Effector memory CD4-positive, alpha-beta T cell (primary cell): Measurements from ENCODE around the gene PANX2.

Source experiments
- DNase-seq, 3 donors: peaks; one replicate each; pipeline ENCODE4 v3.0.0-alpha.2; 2020
- H3K27ac ChIP-seq: 2 replicates; pipeline ENCODE4 v1.7.0; 2013; ENCODE audit warnings: mild to moderate bottlenecking, low read length, moderate library complexity; ENCODE audit not compliant: insufficient read depth, poor library complexity, severe bottlenecking
- H3K27me3 ChIP-seq: replicated peaks from 2 replicates; pipeline ENCODE4 v1.7.0; 2013; ENCODE audit warnings: mild to moderate bottlenecking, low read length; ENCODE audit not compliant: insufficient read depth, control insufficient read depth, poor library complexity, severe bottlenecking
- H3K36me3 ChIP-seq: 2 replicates; pipeline ENCODE4 v1.7.0; 2013; ENCODE audit warnings: mild to moderate bottlenecking, low read length, moderate library complexity; ENCODE audit not compliant: control insufficient read depth, insufficient read depth
- H3K4me1 ChIP-seq: 2 replicates; pipeline ENCODE4 v1.7.0; 2013; ENCODE audit warnings: low read length, mild to moderate bottlenecking; ENCODE audit not compliant: control insufficient read depth, insufficient read depth, poor library complexity, severe bottlenecking
- H3K4me3 ChIP-seq: 2 replicates; pipeline ENCODE4 v1.7.0; 2013; ENCODE audit warnings: low read length, low read depth, mild to moderate bottlenecking; ENCODE audit not compliant: insufficient read depth, poor library complexity, severe bottlenecking
- H3K9me3 ChIP-seq: 2 replicates; pipeline ENCODE4 v1.7.0; 2013; ENCODE audit warnings: mild to moderate bottlenecking, low read length, moderate library complexity; ENCODE audit not compliant: control insufficient read depth

PANX2 gene

DNA sequence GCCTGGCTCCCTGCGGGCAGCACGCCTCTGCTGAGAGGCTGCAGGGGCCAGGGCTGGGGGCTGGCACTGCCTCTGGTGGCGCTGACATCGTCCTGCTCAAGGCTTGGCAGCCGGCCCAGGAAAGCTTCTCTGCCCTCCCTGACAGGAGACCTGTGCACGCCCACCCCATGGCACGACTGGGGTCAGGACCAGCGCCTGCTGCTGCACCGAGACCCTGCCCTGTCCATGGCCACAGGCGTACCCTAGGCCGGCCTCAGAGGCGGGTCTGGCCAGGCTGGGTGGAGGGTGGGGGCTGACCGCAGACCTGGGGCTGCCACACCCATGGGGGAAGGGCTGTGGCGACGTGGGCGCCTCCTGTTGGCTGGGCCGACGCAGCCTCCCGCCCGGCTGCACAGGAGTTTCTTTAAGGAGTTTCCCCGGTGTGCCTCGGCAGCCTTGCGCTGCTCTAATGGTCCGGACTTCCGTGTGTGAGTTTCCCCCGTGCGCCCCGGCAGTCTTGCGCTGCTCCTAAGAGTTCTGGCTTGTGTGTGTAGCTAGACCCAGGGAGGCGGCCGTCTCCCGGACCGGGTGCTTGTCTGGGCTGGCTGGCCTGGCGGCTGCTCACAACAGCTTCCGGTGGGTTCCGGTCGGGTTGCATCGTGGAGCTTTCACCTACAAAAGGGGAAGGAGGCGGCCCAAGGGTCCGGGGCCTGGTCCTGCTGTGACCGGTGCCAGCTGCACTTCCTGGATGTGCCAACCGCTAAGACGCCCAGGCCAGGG lies 19.8 kb downstream of the PANX2 start:
- Histone ChIP-seq H3K9me3 (no peaks in the 10 kb centered on the region), H3K4me3 (peak overlapping the region; percentile 68), H3K27me3 (no peaks in the 10 kb centered on the region), H3K4me1 (peaks cover 67% of the 10 kb centered on the region), H3K27ac (peak overlapping the region; percentile 96), H3K36me3 (peaks cover 19% of the 10 kb centered on the region)
- DNase-seq, result peak; percentile 73 to 76 (median 75)

DNA sequence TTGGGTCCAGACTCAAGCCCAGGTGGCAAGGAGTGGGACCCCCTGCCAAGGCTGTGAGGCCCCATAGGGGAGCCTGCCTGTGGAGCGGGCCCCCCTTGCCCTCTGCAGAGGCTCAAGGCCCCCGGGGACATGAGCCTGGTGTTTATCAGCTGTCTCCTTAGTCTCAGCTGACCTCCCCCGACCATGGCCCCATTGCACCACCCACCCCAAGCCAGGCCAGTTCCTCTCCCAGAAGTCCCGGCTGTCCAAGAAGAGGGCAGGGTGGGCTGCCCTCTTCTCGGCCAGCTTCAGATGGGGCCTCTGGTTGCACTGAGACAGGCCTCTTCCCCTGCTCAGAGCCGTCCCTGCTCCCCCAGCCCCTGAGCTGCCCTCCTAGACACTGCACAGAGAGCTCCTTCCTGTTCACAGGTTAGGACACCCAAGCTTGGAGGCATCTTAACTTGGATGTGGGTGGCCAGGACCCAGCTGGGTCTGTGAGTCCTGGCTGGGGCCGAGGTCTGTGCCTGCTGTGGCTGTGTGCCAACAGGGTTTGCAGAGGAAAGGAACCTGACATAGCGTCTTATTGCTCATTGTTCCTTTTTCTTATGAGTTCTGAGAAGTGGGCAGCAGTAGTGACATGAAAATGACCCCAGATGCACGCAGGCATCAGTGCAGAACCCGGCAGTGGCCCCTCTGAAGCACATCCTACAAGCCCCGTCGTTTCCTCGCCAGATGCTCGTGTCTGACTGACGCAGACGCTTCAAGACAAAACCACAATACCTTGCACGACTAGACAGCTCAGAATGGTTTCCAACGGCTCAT lies 20.6 kb downstream of the PANX2 start:
- H3K4me3 ChIP-seq, result peak overlapping the region; percentile 68
- H3K27ac ChIP-seq, result peak overlapping the region; percentile 96
- no peaks in the 10 kb centered on the region for H3K27me3 ChIP-seq
- H3K9me3 ChIP-seq, result no peaks in the 10 kb centered on the region
- H3K4me1 ChIP-seq, result peaks cover 67% of the 10 kb centered on the region
- peak; percentile 71 to 80 (median 73) for DNase-seq
- H3K36me3 ChIP-seq, result peaks cover 23% of the 10 kb centered on the region

DNA sequence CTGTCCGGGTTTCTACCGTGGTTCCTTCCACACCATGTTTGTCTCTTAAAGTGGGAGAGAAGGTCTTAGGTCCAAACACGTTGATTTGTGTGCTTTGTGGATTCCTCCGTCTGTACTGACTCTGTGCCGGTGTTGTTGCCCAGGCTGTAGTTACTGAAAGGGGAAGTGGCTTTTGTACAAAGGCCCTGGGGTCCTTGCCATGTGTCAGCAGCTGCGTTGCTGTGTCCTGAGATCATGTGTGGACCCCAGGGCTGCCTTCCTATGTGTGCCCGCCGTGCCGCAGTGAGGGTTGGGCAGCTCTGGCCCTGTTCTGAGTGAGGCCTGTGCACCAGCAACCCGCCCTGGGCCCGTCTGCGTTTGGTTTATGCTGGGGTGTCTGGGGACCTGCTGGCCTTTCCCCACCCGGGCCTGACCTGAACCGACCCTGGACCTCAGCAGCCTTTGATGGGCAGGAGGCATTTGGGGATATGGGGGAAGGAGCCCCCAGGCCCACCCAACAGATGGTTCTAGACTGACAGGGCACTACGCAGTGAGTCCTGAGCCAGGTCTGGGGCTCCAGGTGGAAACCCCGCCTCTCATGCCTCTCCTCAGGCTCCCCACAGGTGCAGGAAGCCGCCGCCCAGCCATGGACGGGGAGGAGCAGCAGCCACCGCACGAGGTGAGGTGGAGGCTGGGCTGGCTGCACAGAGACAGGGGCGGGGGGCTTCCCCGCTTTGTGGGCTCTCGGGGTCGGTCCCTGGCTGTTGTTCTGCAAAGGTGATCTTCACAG lies 22.1 kb downstream of the PANX2 start:
- Histone ChIP-seq H3K4me3 (peak overlapping the region; percentile 68), H3K9me3 (no peaks in the 10 kb centered on the region), H3K4me1 (peaks cover 55% of the 10 kb centered on the region), H3K36me3 (peaks cover 33% of the 10 kb centered on the region), H3K27ac (peak overlapping the region; percentile 96), H3K27me3 (no peaks in the 10 kb centered on the region)
- DNase-seq, result peak in 1 of 3 donors; percentile 35

DNA sequence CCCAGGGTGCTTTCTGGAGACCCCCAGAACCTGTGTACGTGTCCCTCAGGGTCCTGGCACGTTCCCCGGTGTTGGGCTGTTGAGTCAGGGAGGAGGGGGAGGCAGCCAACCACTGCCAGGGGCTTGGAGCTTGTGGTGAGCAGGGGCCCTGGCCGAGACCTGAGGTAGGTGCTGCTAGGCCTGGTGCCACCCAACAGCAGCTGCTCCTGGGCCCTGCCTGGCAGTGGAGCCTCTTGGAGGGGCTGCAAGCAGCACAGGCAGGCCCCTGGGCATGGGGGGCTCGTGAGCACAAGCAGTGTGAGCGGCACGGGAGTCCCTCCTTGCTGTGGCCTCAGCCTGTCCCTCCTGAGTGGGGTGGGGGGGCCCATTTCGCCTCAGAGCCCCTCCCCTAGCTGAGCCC lies 23.1 kb downstream of the PANX2 start:
- H3K9me3 ChIP-seq, result no peaks in the 10 kb centered on the region
- no peaks in the 10 kb centered on the region for H3K27me3 ChIP-seq
- H3K36me3 ChIP-seq, result peaks cover 36% of the 10 kb centered on the region
- no peak for DNase-seq
- H3K27ac ChIP-seq, result peak overlapping the region; percentile 96
- H3K4me3 ChIP-seq, result no peak overlapping the region
- peaks cover 51% of the 10 kb centered on the region for H3K4me1 ChIP-seq

DNA sequence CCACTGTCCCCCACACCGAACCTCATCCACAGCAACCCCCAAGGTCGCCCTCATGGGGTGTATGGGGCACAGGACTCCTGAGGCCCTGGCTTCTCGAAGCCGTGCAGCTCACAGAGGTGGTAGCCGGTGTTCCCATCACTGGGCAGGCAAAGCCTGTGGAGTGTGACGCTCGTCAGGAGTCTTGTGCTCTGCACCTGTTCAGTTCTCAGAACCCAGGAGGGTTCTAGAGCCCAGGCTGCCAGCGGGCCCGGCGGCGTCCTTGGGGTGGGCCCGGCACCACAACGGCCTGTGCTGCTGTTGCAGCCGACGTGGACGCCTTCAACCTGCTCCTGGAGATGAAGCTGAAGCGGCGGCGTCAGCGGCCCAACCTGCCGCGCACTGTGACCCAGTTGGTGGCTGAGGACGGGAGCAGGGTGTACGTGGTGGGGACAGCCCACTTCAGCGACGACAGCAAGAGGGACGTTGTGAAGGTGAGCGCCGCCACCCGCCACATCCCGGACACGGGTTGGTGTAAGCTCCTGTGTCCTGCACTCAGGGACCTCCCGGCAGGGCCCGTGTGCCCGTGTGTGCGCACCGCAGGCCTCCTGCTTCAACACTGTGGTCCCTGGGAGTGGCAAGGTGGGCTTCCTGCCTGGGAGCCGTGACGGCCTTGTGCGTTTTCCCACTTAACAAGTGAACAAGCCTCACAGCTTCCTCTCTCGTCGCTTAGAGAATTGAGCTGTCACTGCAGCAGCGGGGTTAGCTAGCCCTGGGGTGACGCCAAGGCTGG lies 23.7 kb downstream of the PANX2 start:
- H3K27ac ChIP-seq, result peak overlapping the region; percentile 96
- peaks cover 41% of the 10 kb centered on the region for H3K36me3 ChIP-seq
- H3K27me3 ChIP-seq, result no peaks in the 10 kb centered on the region
- no peaks in the 10 kb centered on the region for H3K9me3 ChIP-seq
- DNase-seq, result no peak
- H3K4me1 ChIP-seq, result peaks cover 45% of the 10 kb centered on the region
- H3K4me3 ChIP-seq, result no peak overlapping the region

DNA sequence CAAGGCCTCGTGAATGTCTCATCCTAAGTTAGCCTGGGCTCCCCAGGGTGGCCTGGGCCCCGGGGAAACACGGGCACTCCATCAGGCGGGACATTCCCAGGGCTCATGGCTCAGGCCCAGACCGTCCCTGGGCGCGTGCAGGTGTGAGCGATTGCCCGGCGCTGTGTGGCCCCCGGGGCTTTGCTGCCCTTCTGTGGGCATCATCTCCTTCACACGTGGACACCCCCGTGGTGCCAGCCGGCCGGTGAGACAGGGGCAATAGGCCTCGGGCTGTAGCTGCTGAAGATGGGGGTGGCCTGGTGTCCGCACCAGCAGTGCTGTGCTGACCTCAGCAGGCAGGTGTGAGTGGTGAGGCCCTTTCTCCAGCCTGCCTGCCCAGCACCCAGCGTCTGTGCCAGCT lies 25.7 kb downstream of the PANX2 start:
- peaks cover 41% of the 10 kb centered on the region for H3K36me3 ChIP-seq
- H3K27me3 ChIP-seq, result no peaks in the 10 kb centered on the region
- no peak overlapping the region for H3K4me3 ChIP-seq
- H3K4me1 ChIP-seq, result peaks cover 36% of the 10 kb centered on the region
- no peaks in the 10 kb centered on the region for H3K9me3 ChIP-seq
- no peak overlapping the region for H3K27ac ChIP-seq
- no peak for DNase-seq

DNA sequence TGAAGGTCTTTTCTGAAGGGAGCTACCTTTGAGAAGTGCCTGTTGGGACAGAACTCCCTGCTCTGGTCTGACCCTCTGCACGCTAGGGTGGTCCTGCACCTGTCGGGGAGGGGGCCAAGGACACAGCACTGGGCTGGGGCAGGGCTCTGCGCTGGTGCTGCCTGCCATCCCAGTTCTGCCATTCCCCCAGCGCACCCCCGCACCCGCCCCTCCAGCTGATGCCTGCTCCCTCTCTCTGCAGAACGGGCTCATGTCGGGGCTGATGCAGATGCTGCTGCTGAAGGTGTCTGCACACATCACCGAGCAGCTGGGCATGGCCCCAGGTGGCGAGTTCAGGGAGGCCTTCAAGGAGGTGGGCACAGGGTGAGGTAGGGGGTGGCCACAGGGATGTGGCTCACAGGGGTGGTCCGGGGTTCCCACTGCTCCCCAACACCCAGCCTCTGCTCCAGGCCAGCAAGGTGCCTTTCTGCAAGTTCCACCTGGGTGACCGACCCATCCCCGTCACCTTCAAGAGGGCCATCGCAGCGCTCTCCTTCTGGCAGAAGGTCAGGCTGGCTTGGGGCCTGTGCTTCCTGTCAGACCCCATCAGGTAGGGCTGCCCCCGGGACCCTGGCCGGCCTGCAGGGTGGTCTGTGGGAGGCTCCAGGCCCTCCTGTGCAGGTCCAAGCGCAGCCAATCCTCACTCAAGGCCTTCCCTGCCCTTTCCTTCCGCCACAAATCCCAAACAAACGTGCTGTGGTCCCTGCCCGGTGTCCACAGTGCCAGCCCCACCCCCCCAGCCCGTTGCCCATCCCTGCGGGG lies 26.7 kb downstream of the PANX2 start:
- H3K27me3 ChIP-seq, result no peaks in the 10 kb centered on the region
- no peaks in the 10 kb centered on the region for H3K9me3 ChIP-seq
- DNase-seq, result no peak
- H3K27ac ChIP-seq, result no peak overlapping the region
- peaks cover 33% of the 10 kb centered on the region for H3K4me1 ChIP-seq
- peaks cover 41% of the 10 kb centered on the region for H3K36me3 ChIP-seq
- no peak overlapping the region for H3K4me3 ChIP-seq

DNA sequence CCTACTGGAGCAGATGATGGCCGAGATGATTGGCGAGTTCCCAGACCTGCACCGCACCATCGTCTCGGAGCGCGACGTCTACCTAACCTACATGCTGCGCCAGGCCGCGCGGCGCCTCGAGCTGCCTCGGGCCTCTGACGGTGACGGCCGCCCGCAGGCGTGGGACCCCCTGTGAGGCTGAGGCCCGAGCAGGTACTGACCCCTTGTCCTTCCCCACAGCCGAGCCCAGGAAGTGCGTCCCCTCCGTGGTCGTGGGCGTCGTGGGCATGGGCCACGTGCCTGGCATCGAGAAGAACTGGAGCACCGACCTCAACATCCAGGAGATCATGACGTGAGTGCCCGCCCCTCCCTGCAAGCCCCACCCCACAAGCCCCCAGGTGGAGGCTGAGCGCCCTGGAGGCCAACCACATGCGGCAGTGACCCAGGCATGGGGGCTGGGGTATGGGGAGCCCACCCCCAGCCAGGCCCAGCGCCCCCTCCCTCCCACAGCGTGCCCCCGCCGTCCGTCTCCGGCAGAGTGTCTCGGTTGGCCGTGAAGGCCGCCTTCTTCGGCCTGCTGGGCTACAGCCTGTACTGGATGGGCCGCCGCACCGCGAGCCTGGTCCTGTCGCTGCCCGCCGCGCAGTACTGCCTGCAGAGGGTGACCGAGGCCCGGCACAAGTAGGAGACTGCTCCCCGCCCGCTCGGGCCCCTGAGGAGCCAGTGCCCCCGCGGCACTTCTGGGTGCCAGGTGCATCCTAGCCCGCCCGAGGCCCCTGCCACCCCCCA lies 27.5 kb downstream of the PANX2 start:
- H3K36me3 ChIP-seq, result peaks cover 41% of the 10 kb centered on the region
- H3K27me3 ChIP-seq, result no peaks in the 10 kb centered on the region
- no peaks in the 10 kb centered on the region for H3K9me3 ChIP-seq
- DNase-seq, result no peak
- no peak overlapping the region for H3K4me3 ChIP-seq
- H3K4me1 ChIP-seq, result peaks cover 27% of the 10 kb centered on the region
- no peak overlapping the region for H3K27ac ChIP-seq
